ENCODE data around the gene TEKT2. TPM values are rescaled to one million over a fixed set of nuclear protein-coding genes. Genes with fewer than 3 reads are reported as not detected.
A peak's percentile ranks its signal among the peaks of the same experiment; 100 is the strongest.

Gene TEKT2
- total RNA-seq, 1 experiment from 2014 or later, result 1.2 TPM

DNA sequence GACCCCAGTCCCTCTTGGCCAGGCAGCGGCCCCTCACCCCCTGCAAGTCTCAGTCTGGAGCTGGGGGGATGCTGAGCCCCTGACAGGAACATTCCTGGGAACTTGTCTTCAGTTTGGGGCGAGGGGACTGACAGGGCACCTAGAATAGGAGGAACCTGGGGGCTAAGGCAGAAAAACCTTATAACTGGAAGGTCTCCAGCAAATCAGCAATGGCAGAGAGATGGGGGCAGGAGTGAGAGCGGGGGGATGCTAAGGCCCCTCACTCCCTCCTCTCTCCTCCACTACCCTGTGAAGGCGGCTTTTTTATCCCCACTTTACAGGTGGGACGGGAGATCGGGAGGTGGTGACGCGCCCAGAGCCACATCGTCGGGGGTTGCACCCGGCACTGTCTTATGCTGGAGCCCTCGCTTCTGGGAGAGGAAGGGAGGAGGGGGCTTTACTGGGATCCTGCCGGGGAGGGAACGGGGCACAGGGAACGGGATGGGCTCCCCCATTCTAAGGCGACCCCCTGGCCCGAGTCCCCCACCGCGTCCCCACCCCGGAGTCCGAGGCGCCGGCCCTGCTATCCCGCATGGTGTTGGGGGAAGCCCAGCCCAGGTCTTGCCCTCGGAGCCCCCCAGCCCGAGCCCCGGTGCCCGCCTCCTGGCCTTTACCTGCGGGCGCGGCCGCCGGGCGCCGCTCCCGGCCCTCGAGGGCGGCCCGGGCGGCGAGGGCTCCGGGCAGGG, 40.7 kb downstream of the TEKT2 start:
- Histone ChIP-seq H3K4me3 (ENCODE audit: insufficient read depth, low read depth, low read length) (peak overlapping the region; percentile 41), H3K27me3 (ENCODE audit: control insufficient read depth, insufficient read depth, low read length) (peaks cover 42% of the 10 kb centered on the region)
- peak; percentile 82 for DNase-seq

GRCh38 chr1:36125129-36125991, 41.5 kb downstream of the TEKT2 start, which contains the start of gene COL8A2:
TSS of gene COL8A2 (minus strand) at chr1:36125222. CDS start at chr1:36100242, 24,980 bp downstream.
- Histone ChIP-seq H3K4me3 (ENCODE audit: insufficient read depth, low read depth, low read length) (peak within 1 kb of the TSS; percentile 41), H3K36me3 (replicated peaks; ENCODE audit: control insufficient read depth, insufficient read depth, low read length) (no peaks in the 10 kb centered on the region), H3K27me3 (ENCODE audit: control insufficient read depth, insufficient read depth, low read length) (peaks cover 42% of the 10 kb centered on the region)
- DNase-seq, result peak; percentile 91

More for the DNA sequence above, 40.7 kb downstream of the TEKT2 start:
- H3K36me3 ChIP-seq (replicated peaks; ENCODE audit: control insufficient read depth, insufficient read depth, low read length), result no peaks in the 10 kb centered on the region

DNA sequence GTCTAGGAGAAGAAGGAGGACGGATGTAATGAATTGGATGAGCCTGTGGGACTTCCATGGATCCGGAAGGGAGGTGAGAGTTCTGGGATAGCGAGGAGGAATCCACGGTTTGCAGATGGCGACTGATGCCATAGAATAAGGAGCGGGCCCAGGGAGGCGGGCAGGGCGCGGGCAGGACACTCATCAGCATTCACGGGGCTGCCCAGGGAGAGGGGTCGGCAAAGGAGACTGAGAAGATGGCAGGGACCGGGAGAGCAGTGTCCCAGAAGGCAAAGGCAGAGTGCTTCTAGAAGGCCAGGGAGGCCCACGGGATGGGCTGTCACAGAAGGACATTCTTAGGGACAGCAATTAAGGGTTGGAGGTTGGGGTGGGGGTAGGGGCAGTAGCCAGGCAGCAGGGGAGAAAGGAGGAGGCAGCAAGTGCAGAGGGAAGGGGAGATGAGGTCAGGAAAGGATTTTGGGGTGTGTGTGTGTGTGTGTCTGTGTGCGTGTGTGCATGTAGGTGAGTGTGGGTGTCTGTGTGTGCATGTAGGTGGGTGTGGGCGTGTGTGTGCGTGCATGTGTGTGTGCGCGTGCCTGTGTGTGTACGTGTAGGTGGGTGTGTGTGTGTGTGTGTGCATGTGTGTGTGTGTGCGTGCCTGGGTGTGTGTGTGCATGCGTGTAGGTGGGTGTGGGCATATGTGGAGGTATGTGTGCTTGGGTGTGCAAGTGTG, 42.3 kb downstream of the TEKT2 start:
- H3K36me3 ChIP-seq (replicated peaks; ENCODE audit: control insufficient read depth, insufficient read depth, low read length), result no peaks in the 10 kb centered on the region
- H3K4me3 ChIP-seq (ENCODE audit: insufficient read depth, low read depth, low read length), result no peak overlapping the region
- H3K27me3 ChIP-seq (ENCODE audit: control insufficient read depth, insufficient read depth, low read length), result peaks cover 42% of the 10 kb centered on the region
- DNase-seq, result no peak

DNA sequence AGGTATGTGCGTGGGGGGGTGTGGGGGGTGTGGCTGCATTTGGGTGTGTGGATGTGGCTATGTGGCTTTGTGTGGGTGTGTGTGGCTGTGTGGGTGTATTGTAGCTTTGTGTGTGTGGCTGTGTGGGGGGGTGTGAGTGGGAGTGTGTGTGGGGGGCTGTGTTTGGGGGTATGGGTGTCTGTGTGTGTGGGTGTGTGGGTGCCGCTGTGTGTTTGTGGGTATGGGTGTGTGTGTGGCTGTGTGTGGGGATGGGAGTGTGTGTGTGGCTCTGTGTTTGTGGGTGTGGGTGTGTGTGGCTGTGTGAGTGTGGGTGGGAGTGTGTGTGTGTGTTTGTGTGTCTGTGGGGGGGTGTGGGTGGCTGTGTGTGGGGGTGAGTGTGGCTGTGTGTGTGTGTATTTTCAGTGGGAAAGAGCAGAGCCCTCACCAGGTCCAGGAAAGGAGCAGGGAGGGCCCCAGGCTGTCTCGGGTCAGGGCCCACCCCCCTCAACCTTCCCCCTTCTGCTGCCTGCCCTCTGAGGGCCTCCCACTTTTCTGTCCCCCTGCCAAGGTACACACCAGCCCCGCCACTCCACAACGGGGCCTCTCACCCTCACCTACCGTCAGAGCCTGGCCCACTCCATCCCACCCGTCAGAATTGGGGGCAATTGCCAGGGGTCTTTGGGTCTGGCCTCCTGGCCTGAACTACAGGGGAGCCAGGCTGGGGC, 43.1 kb downstream of the TEKT2 start:
- H3K27me3 ChIP-seq (ENCODE audit: control insufficient read depth, insufficient read depth, low read length), result peaks cover 40% of the 10 kb centered on the region

GRCh38 chr1:36128126-36128904, 44.4 kb downstream of the TEKT2 start:
- H3K27me3 ChIP-seq (ENCODE audit: control insufficient read depth, insufficient read depth, low read length), result peaks cover 27% of the 10 kb centered on the region
- no peaks in the 10 kb centered on the region for H3K36me3 ChIP-seq (replicated peaks; ENCODE audit: control insufficient read depth, insufficient read depth, low read length)
- no peak overlapping the region for H3K4me3 ChIP-seq (ENCODE audit: insufficient read depth, low read depth, low read length)
- peak; percentile 54 for DNase-seq

More for the DNA sequence above, 43.1 kb downstream of the TEKT2 start:
- no peak overlapping the region for H3K4me3 ChIP-seq (ENCODE audit: insufficient read depth, low read depth, low read length)
- peak; percentile 50 for DNase-seq
- H3K36me3 ChIP-seq (replicated peaks; ENCODE audit: control insufficient read depth, insufficient read depth, low read length), result no peaks in the 10 kb centered on the region

DNA sequence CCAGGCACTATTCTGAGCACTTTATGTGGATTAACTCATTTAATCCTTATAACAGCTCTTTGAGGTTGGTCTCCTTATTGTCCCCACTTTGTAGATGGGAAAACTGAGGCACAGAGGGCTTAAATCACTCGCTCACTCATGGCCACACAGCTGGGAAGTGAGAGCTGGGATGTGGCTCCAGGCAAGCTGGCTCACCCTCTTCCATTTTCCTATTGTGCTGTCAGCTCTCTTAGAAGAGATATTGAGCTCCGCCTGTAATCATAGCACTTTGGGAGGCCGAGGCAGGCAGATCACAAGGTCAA, 45.0 kb downstream of the TEKT2 start:
- Histone ChIP-seq H3K4me3 (ENCODE audit: insufficient read depth, low read depth, low read length) (no peak overlapping the region), H3K36me3 (replicated peaks; ENCODE audit: control insufficient read depth, insufficient read depth, low read length) (no peaks in the 10 kb centered on the region), H3K27me3 (ENCODE audit: control insufficient read depth, insufficient read depth, low read length) (peaks cover 21% of the 10 kb centered on the region)
- no peak for DNase-seq

- Histone ChIP-seq H3K4me3 (ENCODE audit: insufficient read depth, low read depth, low read length) (no peak overlapping the region), H3K27me3 (ENCODE audit: control insufficient read depth, insufficient read depth, low read length) (no peaks in the 10 kb centered on the region), H3K36me3 (replicated peaks; ENCODE audit: control insufficient read depth, insufficient read depth, low read length) (peaks cover 3% of the 10 kb centered on the region)
- no peak for DNase-seq
Observed at GRCh38 chr1:36132029-36132428, 48.1 kb downstream of the TEKT2 start.

DNA sequence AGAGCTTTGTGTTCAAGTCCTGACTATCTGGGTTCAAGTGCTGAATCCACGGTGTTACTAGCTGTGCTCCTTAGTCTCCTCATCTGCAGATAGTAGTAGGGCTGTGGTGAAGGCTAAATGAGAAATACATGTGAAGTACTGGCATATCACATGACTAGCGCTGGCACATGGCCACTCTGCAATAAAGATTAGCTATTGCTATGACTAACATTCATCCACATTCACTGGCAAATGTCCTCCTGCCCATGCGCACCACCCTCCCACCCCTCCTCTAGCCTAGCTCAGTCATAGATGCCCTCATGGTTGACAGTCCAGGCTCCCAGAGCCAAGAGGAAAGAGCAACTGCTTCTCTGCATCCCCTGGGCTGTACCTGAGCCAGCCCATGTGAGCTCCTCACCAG, 49.6 kb downstream of the TEKT2 start:
- DNase-seq, result no peak
- no peaks in the 10 kb centered on the region for H3K27me3 ChIP-seq (ENCODE audit: control insufficient read depth, insufficient read depth, low read length)
- H3K36me3 ChIP-seq (replicated peaks; ENCODE audit: control insufficient read depth, insufficient read depth, low read length), result peaks cover 9% of the 10 kb centered on the region
- no peak overlapping the region for H3K4me3 ChIP-seq (ENCODE audit: insufficient read depth, low read depth, low read length)

GRCh38 chr1:36134031-36134430, 50.1 kb downstream of the TEKT2 start:
- peak; percentile 44 for DNase-seq
- peaks cover 9% of the 10 kb centered on the region for H3K36me3 ChIP-seq (replicated peaks; ENCODE audit: control insufficient read depth, insufficient read depth, low read length)
- H3K27me3 ChIP-seq (ENCODE audit: control insufficient read depth, insufficient read depth, low read length), result no peaks in the 10 kb centered on the region
- no peak overlapping the region for H3K4me3 ChIP-seq (ENCODE audit: insufficient read depth, low read depth, low read length)

- peaks cover 11% of the 10 kb centered on the region for H3K36me3 ChIP-seq (replicated peaks; ENCODE audit: control insufficient read depth, insufficient read depth, low read length)
Observed at GRCh38 chr1:36134505-36135329, 50.8 kb downstream of the TEKT2 start.

DNA sequence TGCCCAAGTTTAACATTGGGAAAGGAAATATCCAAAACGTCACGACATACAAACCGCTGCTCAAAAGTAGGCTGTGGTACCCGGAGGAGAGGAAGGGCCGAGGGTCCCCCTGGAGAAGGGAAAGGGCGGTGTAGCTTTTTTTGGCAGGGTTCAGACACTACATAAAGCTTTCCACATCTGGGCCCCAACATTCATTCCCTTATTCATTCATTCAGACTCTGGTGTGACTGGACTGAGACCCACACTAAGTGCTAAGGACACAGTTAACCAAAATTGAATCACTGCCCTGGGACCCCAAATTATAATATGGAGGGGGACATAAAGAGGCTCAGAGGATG, 51.4 kb downstream of the TEKT2 start:
- no peak for DNase-seq
- Histone ChIP-seq H3K4me3 (ENCODE audit: insufficient read depth, low read depth, low read length) (no peak overlapping the region), H3K27me3 (ENCODE audit: control insufficient read depth, insufficient read depth, low read length) (no peaks in the 10 kb centered on the region), H3K36me3 (replicated peaks; ENCODE audit: control insufficient read depth, insufficient read depth, low read length) (peaks cover 11% of the 10 kb centered on the region)

More at GRCh38 chr1:36134505-36135329, 50.8 kb downstream of the TEKT2 start:
- H3K4me3 ChIP-seq (ENCODE audit: insufficient read depth, low read depth, low read length), result no peak overlapping the region
- DNase-seq, result peak; percentile 94
- H3K27me3 ChIP-seq (ENCODE audit: control insufficient read depth, insufficient read depth, low read length), result no peaks in the 10 kb centered on the region

- Histone ChIP-seq H3K36me3 (replicated peaks; ENCODE audit: control insufficient read depth, insufficient read depth, low read length) (peaks cover 11% of the 10 kb centered on the region), H3K27me3 (ENCODE audit: control insufficient read depth, insufficient read depth, low read length) (no peaks in the 10 kb centered on the region), H3K4me3 (ENCODE audit: insufficient read depth, low read depth, low read length) (no peak overlapping the region)
- no peak for DNase-seq
Observed at GRCh38 chr1:36135796-36136195, 51.9 kb downstream of the TEKT2 start.

- no peak for DNase-seq
- H3K27me3 ChIP-seq (ENCODE audit: control insufficient read depth, insufficient read depth, low read length), result no peaks in the 10 kb centered on the region
- peaks cover 11% of the 10 kb centered on the region for H3K36me3 ChIP-seq (replicated peaks; ENCODE audit: control insufficient read depth, insufficient read depth, low read length)
- no peak overlapping the region for H3K4me3 ChIP-seq (ENCODE audit: insufficient read depth, low read depth, low read length)
Observed at GRCh38 chr1:36136535-36136934, 52.6 kb downstream of the TEKT2 start.

Data from H7 (cell line).